Measurements from ENCODE around the gene GNAI2.

- TF ChIP-seq SUZ12 (IDR thresholded peaks at IDR 0.05; ENCODE audit: extremely low read depth, insufficient read depth, insufficient read length): no peak
- no peak for TF ChIP-seq YY1 (IDR thresholded peaks at IDR 0.05; ENCODE audit: insufficient read depth, insufficient read length)
- no peak for TF ChIP-seq ZNF274 (IDR thresholded peaks at IDR 0.05; ENCODE audit: low read depth, low read length)
These were observed 33.5 kb upstream of the GNAI2 start for GRCh38 chr3:50202353-50203112.
